H1 (cell line): Measurements from ENCODE around the gene ENPP3. TPM values are rescaled to one million over a fixed set of nuclear protein-coding genes. Genes with fewer than 3 reads are reported as not detected.

ENCODE experiments used
- CTCF ChIA-PET: fragments of 300-600 bp; sonication (Branson Sonifier 250); formaldehyde crosslinking; loops from one replicate; lab custom pipeline; 2021; ENCODE audit not compliant: partially characterized antibody; lab: Charles Lee
- POLR2A ChIA-PET: fragments of 300-600 bp; sonication (Branson Sonifier 250); formaldehyde crosslinking; loops from one replicate; lab custom pipeline; 2021; ENCODE audit warnings: inconsistent platforms; ENCODE audit not compliant: partially characterized antibody; lab: Charles Lee
- DNase-seq, 2 experiments: peaks; one replicate each; pipeline versions ENCODE4 v3.0.0 to v3.0.0-alpha.2; 2010 to 2022; ENCODE audit warnings: low spot score in 2 of 2, low read depth in 1 of 2, mixed read lengths in 1 of 2
- FAIRE-seq: peaks from 2 replicates; lab custom pipeline; 2011; peaks lifted over from hg19 to GRCh38; lab: Jason Lieb, UNC
- H2AFZ ChIP-seq: 2 replicates; pipeline ENCODE4 v1.8.1; 2012; ENCODE audit warnings: low read length, inconsistent platforms
- H2AK5ac ChIP-seq: 2 replicates; pipeline ENCODE4 v1.6.1; 2013; ENCODE audit warnings: low read depth, low read length
- H2BK120ac ChIP-seq: replicated peaks from 2 replicates; pipeline ENCODE3; 2013; ENCODE audit warnings: low read depth, low read length, inconsistent platforms
- H2BK12ac ChIP-seq: 2 replicates; pipeline ENCODE4 v1.6.1; 2013; ENCODE audit warnings: low read depth, low read length
- H2BK15ac ChIP-seq: 2 replicates; pipeline ENCODE4 v1.6.1; 2013; ENCODE audit warnings: low read length
- H2BK20ac ChIP-seq: 2 replicates; pipeline ENCODE4 v1.6.1; 2013; ENCODE audit warnings: low read length
- H2BK5ac ChIP-seq: 2 replicates; pipeline ENCODE4 v1.6.1; 2013; ENCODE audit warnings: low read depth, low read length
- H3K14ac ChIP-seq: 2 replicates; pipeline ENCODE4 v1.6.1; 2013; ENCODE audit warnings: inconsistent platforms; ENCODE audit not compliant: insufficient read length
- H3K18ac ChIP-seq: 2 replicates; pipeline ENCODE4 v1.6.1; 2013; ENCODE audit warnings: low read length; ENCODE audit errors: extremely low read depth
- H3K23ac ChIP-seq: 2 replicates; pipeline ENCODE4 v1.6.1; 2013; ENCODE audit warnings: inconsistent platforms; ENCODE audit not compliant: insufficient read length
- H3K23me2 ChIP-seq: 2 replicates; pipeline ENCODE4 v1.6.1; 2013; ENCODE audit warnings: low read depth, low read length
- H3K27ac ChIP-seq: 2 replicates; pipeline ENCODE4 v1.6.1; 2011; ENCODE audit warnings: low read depth, low read length, inconsistent platforms
- H3K27me3 ChIP-seq, 4 experiments: replicated peaks in 1 of 4; 1 replicate in 1 of 4; 2 replicates in 3 of 4; pipeline versions ENCODE4 v1.6.1 to v1.8.1; 2011 to 2013; ENCODE audit warnings: low read length in 3 of 4, mild to moderate bottlenecking in 3 of 4, inconsistent platforms in 2 of 4, mixed read lengths in 2 of 4, moderate library complexity in 1 of 4; ENCODE audit not compliant: control insufficient read depth in 3 of 4, insufficient read depth in 3 of 4; ENCODE audit errors: extremely low read depth in 1 of 4
- H3K36me3 ChIP-seq, 4 experiments: 2 replicates each; pipeline versions ENCODE4 v1.6.1 to v1.8.1; 2011 to 2013; ENCODE audit warnings: mild to moderate bottlenecking in 4 of 4, low read length in 3 of 4, moderate library complexity in 2 of 4, control low read depth in 1 of 4, inconsistent platforms in 1 of 4; ENCODE audit not compliant: insufficient read depth in 4 of 4, control insufficient read depth in 2 of 4
- H3K4ac ChIP-seq: replicated peaks from 2 replicates; pipeline ENCODE3; 2013; ENCODE audit warnings: low read length, low read depth, mixed read lengths, inconsistent platforms; ENCODE audit not compliant: insufficient read length
- H3K4me1 ChIP-seq, 4 experiments: replicated peaks in 1 of 4; 1 replicate in 1 of 4; 2 replicates in 3 of 4; pipeline versions ENCODE4 v1.6.1 to v1.8.1; 2011 to 2013; ENCODE audit warnings: low read length in 3 of 4, inconsistent platforms in 2 of 4, mixed read lengths in 1 of 4; ENCODE audit not compliant: insufficient read depth in 4 of 4, control insufficient read depth in 3 of 4
- H3K4me2 ChIP-seq, 2 experiments: 2 replicates each; pipeline versions ENCODE4 v1.6.1 to v1.8.1; 2011 to 2013; ENCODE audit warnings: low read depth in 2 of 2, low read length in 2 of 2, control low read depth in 1 of 2, inconsistent platforms in 1 of 2, mild to moderate bottlenecking in 1 of 2; ENCODE audit not compliant: insufficient read depth in 1 of 2
- H3K4me3 ChIP-seq, 4 experiments: fragments of 200-600, 300-600 bp in 1 of 4; sonication (generic), shearing (Covaris generic), sonication (Bioruptor Twin) in 1 of 4; 2 replicates each; pipeline versions ENCODE4 v1.5.1 to v1.8.1; 2011 to 2016; ENCODE audit warnings: low read length in 4 of 4, low read depth in 3 of 4, control low read depth in 2 of 4, inconsistent platforms in 2 of 4, mild to moderate bottlenecking in 2 of 4, mixed read lengths in 1 of 4, moderate library complexity in 1 of 4; ENCODE audit not compliant: insufficient read depth in 2 of 4; ENCODE audit errors: extremely low read depth in 1 of 4
- H3K56ac ChIP-seq: replicated peaks from 2 replicates; pipeline ENCODE3; 2013; ENCODE audit warnings: low read depth, mild to moderate bottlenecking, mixed read lengths, low read length, inconsistent platforms; ENCODE audit not compliant: insufficient read length
- H3K79me1 ChIP-seq: 2 replicates; pipeline ENCODE4 v1.6.1; 2013; ENCODE audit warnings: low read depth, low read length, control low read depth
- H3K79me2 ChIP-seq, 2 experiments: 2 replicates each; pipeline versions ENCODE4 v1.6.1 to v1.8.1; 2012 to 2013; ENCODE audit warnings: low read length in 2 of 2, mild to moderate bottlenecking in 2 of 2, inconsistent platforms in 1 of 2; ENCODE audit not compliant: insufficient read depth in 2 of 2, control insufficient read depth in 1 of 2
- H3K9ac ChIP-seq, 4 experiments: replicated peaks in 1 of 4; 1 replicate in 1 of 4; 2 replicates in 3 of 4; pipeline versions ENCODE4 v1.6.1 to v1.8.1; 2011 to 2013; ENCODE audit warnings: low read depth in 3 of 4, low read length in 3 of 4, control low read depth in 2 of 4, mild to moderate bottlenecking in 2 of 4, moderate library complexity in 2 of 4, inconsistent platforms in 1 of 4; ENCODE audit errors: extremely low read depth in 1 of 4
- H3K9me3 ChIP-seq, 2 experiments: 2 replicates each; pipeline versions ENCODE4 v1.6.1 to v1.8.1; 2012 to 2013; ENCODE audit warnings: mild to moderate bottlenecking in 2 of 2, moderate library complexity in 2 of 2, control low read depth in 1 of 2, inconsistent platforms in 1 of 2, low read depth in 1 of 2, low read length in 1 of 2, mixed read lengths in 1 of 2; ENCODE audit not compliant: insufficient read depth in 2 of 2
- H4K20me1 ChIP-seq, 2 experiments: replicated peaks in 1 of 2; 2 replicates each; pipeline versions ENCODE3 to v1.8.1; 2011 to 2013; ENCODE audit warnings: inconsistent platforms in 2 of 2, low read length in 2 of 2, mild to moderate bottlenecking in 1 of 2; ENCODE audit not compliant: insufficient read depth in 2 of 2, control insufficient read depth in 1 of 2
- H4K5ac ChIP-seq: 2 replicates; pipeline ENCODE4 v1.6.1; 2013; ENCODE audit warnings: low read length, low read depth, mixed read lengths, inconsistent platforms; ENCODE audit not compliant: insufficient read length
- H4K8ac ChIP-seq: 2 replicates; pipeline ENCODE4 v1.8.0; 2013; ENCODE audit warnings: mild to moderate bottlenecking, moderate library complexity, low read length, inconsistent platforms; ENCODE audit not compliant: insufficient read depth; ENCODE audit errors: extremely low read depth
- H4K91ac ChIP-seq: replicated peaks from 2 replicates; pipeline ENCODE3; 2013; ENCODE audit warnings: low read length, mixed read lengths, inconsistent platforms; ENCODE audit not compliant: insufficient read length
- JUN ChIP-seq: IDR thresholded peaks from 2 replicates; pipeline ENCODE4 v1.6.1; 2011; ENCODE audit warnings: low read depth, mild to moderate bottlenecking, improper control_type of control experiment, low read length
- POU5F1 ChIP-seq: IDR thresholded peaks from 2 replicates; pipeline ENCODE4 v1.6.1; 2011; ENCODE audit warnings: low read depth, mild to moderate bottlenecking, low read length, moderate library complexity
- TAF1 ChIP-seq: IDR thresholded peaks from 2 replicates; pipeline ENCODE4 v1.6.1; 2011; ENCODE audit warnings: mild to moderate bottlenecking, low read depth, low read length
- WGBS, 2 experiments: shearing (Covaris generic) in 1 of 2; methylation state at CpG; one replicate each; pipeline versions ENCODE4 v1.1.6 to v1.1.7; 2013 to 2015; ENCODE audit warnings: low lambda C conversion rate in 2 of 2, mixed read lengths in 2 of 2, inconsistent platforms in 1 of 2, low coverage in 1 of 2, missing lambda C conversion rate in 1 of 2; ENCODE audit not compliant: insufficient replicate concordance in 2 of 2, insufficient coverage in 1 of 2, insufficient read length in 1 of 2; ENCODE audit errors: extremely low coverage in 1 of 2, missing lambda C conversion rate in 1 of 2; 5-methylcytosine and 5-hydroxymethylcytosine counted together
- polyA plus RNA-seq, 7 experiments: library from polyadenylated mRNA; depleted of rRNA in 3 of 7; stranded (reverse) in 5 of 7; unstranded in 2 of 7; fragments of >200 nt in 5 of 7; fragments of 200-250 nt in 2 of 7; gene quantifications; 1 replicate in 5 of 7; 2 replicates in 1 of 7; 4 replicates in 1 of 7; pipeline versions ENCODE4 v1.2.1 to v1.2.3, GENCODE V29; 2011 to 2013; ENCODE audit warnings: missing spikeins in 2 of 7, mixed read lengths in 2 of 7
- total RNA-seq: library from RNA; stranded (reverse); fragmentation: NEBNext Ultra II Directional; extraction: Animal tissue kit (Norgen Biotek cat#: 25700); gene quantifications from 2 replicates; pipeline ENCODE4 v1.2.1, GENCODE V29; 2021

ENPP3 gene
- total and polyA plus RNA-seq, 2 of the 8 experiments (the other 6 are each of a cell fraction or from before 2014, with no cell fraction given) = 0.11 TPM; not detected in 1

DNA sequence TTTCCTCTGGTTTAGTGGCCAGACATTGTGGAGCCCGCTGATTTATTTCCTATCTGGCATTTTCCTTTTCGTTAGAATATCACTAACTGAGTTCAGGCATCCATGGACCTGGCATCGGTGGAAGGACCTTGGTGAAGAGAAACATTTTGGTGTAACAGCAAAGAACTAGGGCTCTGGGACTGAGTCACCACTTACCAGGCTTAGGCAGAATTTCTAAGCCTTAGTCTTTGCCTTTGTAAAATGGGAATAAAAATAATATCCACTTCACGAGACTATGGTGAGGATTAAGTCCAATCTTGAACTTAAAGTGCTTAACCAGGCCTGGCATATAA is 128.7 kb downstream of the ENPP3 start:
- no peak overlapping the region for H2AK5ac ChIP-seq
- WGBS, 2 experiments = 93% methylated on average over 4 of the region's 4 CpGs; no CpG with 5 or more reads in 1 of the 2 experiments
- H3K27me3 ChIP-seq = no peaks in the 10 kb centered on the region; a peak in 1 of 7 replicates
- no peak for FAIRE-seq
- no peak overlapping the region for H2BK120ac ChIP-seq
- H3K9me3 ChIP-seq = no peaks in the 10 kb centered on the region
- no peak overlapping the region for H3K4ac ChIP-seq
- no peak overlapping the region for H2BK5ac ChIP-seq
- H3K18ac ChIP-seq = no peak overlapping the region
- H3K4me2 ChIP-seq = no peak overlapping the region
- no peaks in the 10 kb centered on the region for H3K4me1 ChIP-seq
- H4K5ac ChIP-seq = no peak overlapping the region
- H3K56ac ChIP-seq = no peak overlapping the region
- DNase-seq = no peak
- no peak overlapping the region for H4K91ac ChIP-seq
- H4K8ac ChIP-seq = no peak overlapping the region
- no peak overlapping the region for H3K4me3 ChIP-seq
- no peaks in the 10 kb centered on the region for H4K20me1 ChIP-seq
- H3K27ac ChIP-seq = no peak overlapping the region
- no peak overlapping the region for H2BK15ac ChIP-seq
- no peaks in the 10 kb centered on the region for H3K36me3 ChIP-seq
- ChIA-PET POLR2A (no interaction called here), CTCF (interaction anchor here (1.2 to 1.6 kb wide), 2 partner anchors 71 to 138 kb away, joined by 4 to 5 read pairs; partner anchors contain the start of gene MED23)
- H2BK12ac ChIP-seq = no peak overlapping the region
- no peak overlapping the region for H3K23ac ChIP-seq
- H3K9ac ChIP-seq = no peak overlapping the region
- H3K23me2 ChIP-seq = no peaks in the 10 kb centered on the region
- H2BK20ac ChIP-seq = no peak overlapping the region
- no peaks in the 10 kb centered on the region for H3K79me2 ChIP-seq
- no peak overlapping the region for H3K14ac ChIP-seq
- H2AFZ ChIP-seq = no peak overlapping the region
- no peaks in the 10 kb centered on the region for H3K79me1 ChIP-seq
- TF ChIP-seq JUN (no peak), POU5F1 (no peak), TAF1 (no peak)
